Measurements from ENCODE around the gene ISYNA1.

DNA sequence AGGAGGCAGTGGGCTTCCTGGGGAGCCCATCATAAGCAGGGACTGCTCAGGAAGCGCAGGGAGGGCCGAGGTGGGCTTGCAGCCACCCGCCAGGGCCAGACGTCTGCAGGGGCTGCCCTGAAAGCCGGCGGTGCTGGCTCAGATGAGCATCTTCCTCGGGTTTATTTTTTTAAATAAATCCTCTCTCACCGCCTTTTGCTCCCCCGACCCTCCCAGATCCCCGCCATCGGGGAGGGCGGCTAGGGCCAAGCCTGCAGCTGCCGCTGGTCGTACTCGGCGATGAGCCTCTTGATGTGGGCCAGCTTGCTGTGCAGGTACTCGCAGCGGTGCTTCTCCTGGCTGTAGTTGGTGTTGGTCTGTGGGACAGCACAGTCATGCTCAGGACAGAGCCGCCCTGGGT lies 6.6 kb upstream of the ISYNA1 start:
- TF ChIP-seq, protein P1, sequence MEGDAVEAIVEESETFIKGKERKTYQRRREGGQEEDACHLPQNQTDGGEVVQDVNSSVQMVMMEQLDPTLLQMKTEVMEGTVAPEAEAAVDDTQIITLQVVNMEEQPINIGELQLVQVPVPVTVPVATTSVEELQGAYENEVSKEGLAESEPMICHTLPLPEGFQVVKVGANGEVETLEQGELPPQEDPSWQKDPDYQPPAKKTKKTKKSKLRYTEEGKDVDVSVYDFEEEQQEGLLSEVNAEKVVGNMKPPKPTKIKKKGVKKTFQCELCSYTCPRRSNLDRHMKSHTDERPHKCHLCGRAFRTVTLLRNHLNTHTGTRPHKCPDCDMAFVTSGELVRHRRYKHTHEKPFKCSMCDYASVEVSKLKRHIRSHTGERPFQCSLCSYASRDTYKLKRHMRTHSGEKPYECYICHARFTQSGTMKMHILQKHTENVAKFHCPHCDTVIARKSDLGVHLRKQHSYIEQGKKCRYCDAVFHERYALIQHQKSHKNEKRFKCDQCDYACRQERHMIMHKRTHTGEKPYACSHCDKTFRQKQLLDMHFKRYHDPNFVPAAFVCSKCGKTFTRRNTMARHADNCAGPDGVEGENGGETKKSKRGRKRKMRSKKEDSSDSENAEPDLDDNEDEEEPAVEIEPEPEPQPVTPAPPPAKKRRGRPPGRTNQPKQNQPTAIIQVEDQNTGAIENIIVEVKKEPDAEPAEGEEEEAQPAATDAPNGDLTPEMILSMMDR (IDR thresholded peaks at IDR 0.05) = no peak
- TF ChIP-seq SMAD3 (CRISPR knock-in tag; IDR thresholded peaks at IDR 0.05; ENCODE audit: borderline replicate concordance) (no peak), JAZF1 (CRISPR knock-in tag; IDR thresholded peaks at IDR 0.05) (no peak), SMAD4 (CRISPR knock-in tag; IDR thresholded peaks at IDR 0.05) (no peak), SP1 (CRISPR knock-in tag; conservative IDR thresholded peaks at IDR 0.05) (no peak), ZBTB21 (CRISPR knock-in tag; IDR thresholded peaks at IDR 0.05; ENCODE audit: borderline replicate concordance) (no peak), NR3C1 (CRISPR knock-in tag; conservative IDR thresholded peaks at IDR 0.05; ENCODE audit: low read depth) (no peak)
- TF ChIP-seq, protein P2, sequence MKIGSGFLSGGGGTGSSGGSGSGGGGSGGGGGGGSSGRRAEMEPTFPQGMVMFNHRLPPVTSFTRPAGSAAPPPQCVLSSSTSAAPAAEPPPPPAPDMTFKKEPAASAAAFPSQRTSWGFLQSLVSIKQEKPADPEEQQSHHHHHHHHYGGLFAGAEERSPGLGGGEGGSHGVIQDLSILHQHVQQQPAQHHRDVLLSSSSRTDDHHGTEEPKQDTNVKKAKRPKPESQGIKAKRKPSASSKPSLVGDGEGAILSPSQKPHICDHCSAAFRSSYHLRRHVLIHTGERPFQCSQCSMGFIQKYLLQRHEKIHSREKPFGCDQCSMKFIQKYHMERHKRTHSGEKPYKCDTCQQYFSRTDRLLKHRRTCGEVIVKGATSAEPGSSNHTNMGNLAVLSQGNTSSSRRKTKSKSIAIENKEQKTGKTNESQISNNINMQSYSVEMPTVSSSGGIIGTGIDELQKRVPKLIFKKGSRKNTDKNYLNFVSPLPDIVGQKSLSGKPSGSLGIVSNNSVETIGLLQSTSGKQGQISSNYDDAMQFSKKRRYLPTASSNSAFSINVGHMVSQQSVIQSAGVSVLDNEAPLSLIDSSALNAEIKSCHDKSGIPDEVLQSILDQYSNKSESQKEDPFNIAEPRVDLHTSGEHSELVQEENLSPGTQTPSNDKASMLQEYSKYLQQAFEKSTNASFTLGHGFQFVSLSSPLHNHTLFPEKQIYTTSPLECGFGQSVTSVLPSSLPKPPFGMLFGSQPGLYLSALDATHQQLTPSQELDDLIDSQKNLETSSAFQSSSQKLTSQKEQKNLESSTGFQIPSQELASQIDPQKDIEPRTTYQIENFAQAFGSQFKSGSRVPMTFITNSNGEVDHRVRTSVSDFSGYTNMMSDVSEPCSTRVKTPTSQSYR (CRISPR knock-in tag; IDR thresholded peaks at IDR 0.05) = no peak
- TF ChIP-seq, protein P3, sequence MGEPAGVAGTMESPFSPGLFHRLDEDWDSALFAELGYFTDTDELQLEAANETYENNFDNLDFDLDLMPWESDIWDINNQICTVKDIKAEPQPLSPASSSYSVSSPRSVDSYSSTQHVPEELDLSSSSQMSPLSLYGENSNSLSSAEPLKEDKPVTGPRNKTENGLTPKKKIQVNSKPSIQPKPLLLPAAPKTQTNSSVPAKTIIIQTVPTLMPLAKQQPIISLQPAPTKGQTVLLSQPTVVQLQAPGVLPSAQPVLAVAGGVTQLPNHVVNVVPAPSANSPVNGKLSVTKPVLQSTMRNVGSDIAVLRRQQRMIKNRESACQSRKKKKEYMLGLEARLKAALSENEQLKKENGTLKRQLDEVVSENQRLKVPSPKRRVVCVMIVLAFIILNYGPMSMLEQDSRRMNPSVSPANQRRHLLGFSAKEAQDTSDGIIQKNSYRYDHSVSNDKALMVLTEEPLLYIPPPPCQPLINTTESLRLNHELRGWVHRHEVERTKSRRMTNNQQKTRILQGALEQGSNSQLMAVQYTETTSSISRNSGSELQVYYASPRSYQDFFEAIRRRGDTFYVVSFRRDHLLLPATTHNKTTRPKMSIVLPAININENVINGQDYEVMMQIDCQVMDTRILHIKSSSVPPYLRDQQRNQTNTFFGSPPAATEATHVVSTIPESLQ (CRISPR knock-in tag; IDR thresholded peaks at IDR 0.05) = no peak
- TF ChIP-seq, protein P4, sequence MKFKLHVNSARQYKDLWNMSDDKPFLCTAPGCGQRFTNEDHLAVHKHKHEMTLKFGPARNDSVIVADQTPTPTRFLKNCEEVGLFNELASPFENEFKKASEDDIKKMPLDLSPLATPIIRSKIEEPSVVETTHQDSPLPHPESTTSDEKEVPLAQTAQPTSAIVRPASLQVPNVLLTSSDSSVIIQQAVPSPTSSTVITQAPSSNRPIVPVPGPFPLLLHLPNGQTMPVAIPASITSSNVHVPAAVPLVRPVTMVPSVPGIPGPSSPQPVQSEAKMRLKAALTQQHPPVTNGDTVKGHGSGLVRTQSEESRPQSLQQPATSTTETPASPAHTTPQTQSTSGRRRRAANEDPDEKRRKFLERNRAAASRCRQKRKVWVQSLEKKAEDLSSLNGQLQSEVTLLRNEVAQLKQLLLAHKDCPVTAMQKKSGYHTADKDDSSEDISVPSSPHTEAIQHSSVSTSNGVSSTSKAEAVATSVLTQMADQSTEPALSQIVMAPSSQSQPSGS (CRISPR knock-in tag; IDR thresholded peaks at IDR 0.05; ENCODE audit: borderline replicate concordance, low read depth) = no peak
- TF ChIP-seq, protein P5, sequence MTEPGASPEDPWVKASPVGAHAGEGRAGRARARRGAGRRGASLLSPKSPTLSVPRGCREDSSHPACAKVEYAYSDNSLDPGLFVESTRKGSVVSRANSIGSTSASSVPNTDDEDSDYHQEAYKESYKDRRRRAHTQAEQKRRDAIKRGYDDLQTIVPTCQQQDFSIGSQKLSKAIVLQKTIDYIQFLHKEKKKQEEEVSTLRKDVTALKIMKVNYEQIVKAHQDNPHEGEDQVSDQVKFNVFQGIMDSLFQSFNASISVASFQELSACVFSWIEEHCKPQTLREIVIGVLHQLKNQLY (CRISPR knock-in tag; IDR thresholded peaks at IDR 0.05) = no peak
- TF ChIP-seq, protein P6, sequence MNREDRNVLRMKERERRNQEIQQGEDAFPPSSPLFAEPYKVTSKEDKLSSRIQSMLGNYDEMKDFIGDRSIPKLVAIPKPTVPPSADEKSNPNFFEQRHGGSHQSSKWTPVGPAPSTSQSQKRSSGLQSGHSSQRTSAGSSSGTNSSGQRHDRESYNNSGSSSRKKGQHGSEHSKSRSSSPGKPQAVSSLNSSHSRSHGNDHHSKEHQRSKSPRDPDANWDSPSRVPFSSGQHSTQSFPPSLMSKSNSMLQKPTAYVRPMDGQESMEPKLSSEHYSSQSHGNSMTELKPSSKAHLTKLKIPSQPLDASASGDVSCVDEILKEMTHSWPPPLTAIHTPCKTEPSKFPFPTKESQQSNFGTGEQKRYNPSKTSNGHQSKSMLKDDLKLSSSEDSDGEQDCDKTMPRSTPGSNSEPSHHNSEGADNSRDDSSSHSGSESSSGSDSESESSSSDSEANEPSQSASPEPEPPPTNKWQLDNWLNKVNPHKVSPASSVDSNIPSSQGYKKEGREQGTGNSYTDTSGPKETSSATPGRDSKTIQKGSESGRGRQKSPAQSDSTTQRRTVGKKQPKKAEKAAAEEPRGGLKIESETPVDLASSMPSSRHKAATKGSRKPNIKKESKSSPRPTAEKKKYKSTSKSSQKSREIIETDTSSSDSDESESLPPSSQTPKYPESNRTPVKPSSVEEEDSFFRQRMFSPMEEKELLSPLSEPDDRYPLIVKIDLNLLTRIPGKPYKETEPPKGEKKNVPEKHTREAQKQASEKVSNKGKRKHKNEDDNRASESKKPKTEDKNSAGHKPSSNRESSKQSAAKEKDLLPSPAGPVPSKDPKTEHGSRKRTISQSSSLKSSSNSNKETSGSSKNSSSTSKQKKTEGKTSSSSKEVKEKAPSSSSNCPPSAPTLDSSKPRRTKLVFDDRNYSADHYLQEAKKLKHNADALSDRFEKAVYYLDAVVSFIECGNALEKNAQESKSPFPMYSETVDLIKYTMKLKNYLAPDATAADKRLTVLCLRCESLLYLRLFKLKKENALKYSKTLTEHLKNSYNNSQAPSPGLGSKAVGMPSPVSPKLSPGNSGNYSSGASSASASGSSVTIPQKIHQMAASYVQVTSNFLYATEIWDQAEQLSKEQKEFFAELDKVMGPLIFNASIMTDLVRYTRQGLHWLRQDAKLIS (CRISPR knock-in tag; IDR thresholded peaks at IDR 0.05; ENCODE audit: borderline replicate concordance) = no peak
- TF ChIP-seq, protein P7, sequence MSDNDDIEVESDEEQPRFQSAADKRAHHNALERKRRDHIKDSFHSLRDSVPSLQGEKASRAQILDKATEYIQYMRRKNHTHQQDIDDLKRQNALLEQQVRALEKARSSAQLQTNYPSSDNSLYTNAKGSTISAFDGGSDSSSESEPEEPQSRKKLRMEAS (CRISPR knock-in tag; IDR thresholded peaks at IDR 0.05) = no peak
- TF ChIP-seq, protein P8, sequence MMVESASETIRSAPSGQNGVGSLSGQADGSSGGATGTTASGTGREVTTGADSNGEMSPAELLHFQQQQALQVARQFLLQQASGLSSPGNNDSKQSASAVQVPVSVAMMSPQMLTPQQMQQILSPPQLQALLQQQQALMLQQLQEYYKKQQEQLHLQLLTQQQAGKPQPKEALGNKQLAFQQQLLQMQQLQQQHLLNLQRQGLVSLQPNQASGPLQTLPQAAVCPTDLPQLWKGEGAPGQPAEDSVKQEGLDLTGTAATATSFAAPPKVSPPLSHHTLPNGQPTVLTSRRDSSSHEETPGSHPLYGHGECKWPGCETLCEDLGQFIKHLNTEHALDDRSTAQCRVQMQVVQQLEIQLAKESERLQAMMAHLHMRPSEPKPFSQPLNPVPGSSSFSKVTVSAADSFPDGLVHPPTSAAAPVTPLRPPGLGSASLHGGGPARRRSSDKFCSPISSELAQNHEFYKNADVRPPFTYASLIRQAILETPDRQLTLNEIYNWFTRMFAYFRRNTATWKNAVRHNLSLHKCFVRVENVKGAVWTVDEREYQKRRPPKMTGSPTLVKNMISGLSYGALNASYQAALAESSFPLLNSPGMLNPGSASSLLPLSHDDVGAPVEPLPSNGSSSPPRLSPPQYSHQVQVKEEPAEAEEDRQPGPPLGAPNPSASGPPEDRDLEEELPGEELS (CRISPR knock-in tag; IDR thresholded peaks at IDR 0.05) = no peak

Measured in WTC11 (cell line).